Adipocyte (in vitro differentiated cells): ENCODE data around the gene IRF7.

Experiments used
- DNase-seq: peaks from one replicate; pipeline ENCODE4 v3.0.0-alpha.2; 2015; ENCODE audit warnings: low read depth
- H3K27me3 ChIP-seq: replicated peaks from 2 replicates; pipeline ENCODE4 v1.7.0; 2013; ENCODE audit warnings: mild to moderate bottlenecking, low read length, moderate library complexity; ENCODE audit not compliant: control insufficient read depth, insufficient read depth
- H3K36me3 ChIP-seq: 2 replicates; pipeline ENCODE4 v1.7.0; 2013; ENCODE audit warnings: low read length, mild to moderate bottlenecking, moderate library complexity; ENCODE audit not compliant: control insufficient read depth, insufficient read depth, severe bottlenecking
- H3K4me1 ChIP-seq: 2 replicates; pipeline ENCODE4 v1.7.0; 2013; ENCODE audit warnings: mild to moderate bottlenecking, low read length, moderate library complexity; ENCODE audit not compliant: control insufficient read depth, insufficient read depth
- H3K4me3 ChIP-seq: 2 replicates; pipeline ENCODE4 v1.7.0; 2013; ENCODE audit warnings: mild to moderate bottlenecking, low read length, moderate library complexity
- H3K9ac ChIP-seq: 2 replicates; pipeline ENCODE4 v1.7.0; 2013; ENCODE audit warnings: mild to moderate bottlenecking, low read length, moderate library complexity
- H3K9me3 ChIP-seq: 2 replicates; pipeline ENCODE4 v1.7.0; 2013; ENCODE audit warnings: mild to moderate bottlenecking, low read length, moderate library complexity; ENCODE audit not compliant: control insufficient read depth

The IRF7 gene

GRCh38 chr11:598005-598680, 17.6 kb downstream of the IRF7 start:
- peaks cover 88% of the 10 kb centered on the region for H3K36me3 ChIP-seq
- no peaks in the 10 kb centered on the region for H3K9me3 ChIP-seq
- no peak for DNase-seq
- H3K4me3 ChIP-seq: no peak overlapping the region
- no peak overlapping the region for H3K9ac ChIP-seq
- H3K27me3 ChIP-seq: no peaks in the 10 kb centered on the region
- no peaks in the 10 kb centered on the region for H3K4me1 ChIP-seq

- Histone ChIP-seq H3K9ac (no peak overlapping the region), H3K36me3 (peaks cover 91% of the 10 kb centered on the region), H3K27me3 (no peaks in the 10 kb centered on the region), H3K4me1 (no peaks in the 10 kb centered on the region), H3K4me3 (no peak overlapping the region), H3K9me3 (no peaks in the 10 kb centered on the region)
- DNase-seq: no peak
Observed at GRCh38 chr11:597166-597725, 18.5 kb downstream of the IRF7 start.

- Histone ChIP-seq H3K4me3 (no peak overlapping the region), H3K36me3 (peaks cover 89% of the 10 kb centered on the region), H3K27me3 (no peaks in the 10 kb centered on the region), H3K4me1 (no peaks in the 10 kb centered on the region), H3K9ac (no peak overlapping the region), H3K9me3 (no peaks in the 10 kb centered on the region)
- DNase-seq: no peak
Observed at GRCh38 chr11:596374-596773, 19.4 kb downstream of the IRF7 start.

GRCh38 chr11:595400-595799, 20.4 kb downstream of the IRF7 start:
- Histone ChIP-seq H3K27me3 (no peaks in the 10 kb centered on the region), H3K9me3 (no peaks in the 10 kb centered on the region), H3K4me1 (no peaks in the 10 kb centered on the region), H3K36me3 (peaks cover 92% of the 10 kb centered on the region), H3K4me3 (no peak overlapping the region), H3K9ac (no peak overlapping the region)
- DNase-seq: no peak

- Histone ChIP-seq H3K9ac (no peak overlapping the region), H3K4me3 (no peak overlapping the region), H3K4me1 (peaks cover 2% of the 10 kb centered on the region), H3K36me3 (peaks cover 88% of the 10 kb centered on the region), H3K27me3 (no peaks in the 10 kb centered on the region), H3K9me3 (no peaks in the 10 kb centered on the region)
- DNase-seq: no peak
Observed at GRCh38 chr11:593347-593746, 22.4 kb downstream of the IRF7 start.

- Histone ChIP-seq H3K36me3 (peaks cover 84% of the 10 kb centered on the region), H3K4me3 (no peak overlapping the region), H3K9ac (no peak overlapping the region), H3K9me3 (no peaks in the 10 kb centered on the region), H3K27me3 (no peaks in the 10 kb centered on the region), H3K4me1 (peaks cover 6% of the 10 kb centered on the region)
- DNase-seq: no peak
Observed at GRCh38 chr11:592918-593317, 22.8 kb downstream of the IRF7 start.

GRCh38 chr11:592501-592900, 23.2 kb downstream of the IRF7 start:
- peaks cover 10% of the 10 kb centered on the region for H3K4me1 ChIP-seq
- no peak for DNase-seq
- no peak overlapping the region for H3K4me3 ChIP-seq
- no peaks in the 10 kb centered on the region for H3K27me3 ChIP-seq
- H3K36me3 ChIP-seq: peaks cover 81% of the 10 kb centered on the region
- H3K9me3 ChIP-seq: no peaks in the 10 kb centered on the region
- no peak overlapping the region for H3K9ac ChIP-seq

- no peaks in the 10 kb centered on the region for H3K9me3 ChIP-seq
- no peak overlapping the region for H3K4me3 ChIP-seq
- no peaks in the 10 kb centered on the region for H3K27me3 ChIP-seq
- H3K9ac ChIP-seq: no peak overlapping the region
- peaks cover 79% of the 10 kb centered on the region for H3K36me3 ChIP-seq
- no peak for DNase-seq
- H3K4me1 ChIP-seq: peaks cover 15% of the 10 kb centered on the region
Observed at GRCh38 chr11:590997-591396, 24.8 kb downstream of the IRF7 start.

GRCh38 chr11:589798-590197, 26.0 kb downstream of the IRF7 start:
- Histone ChIP-seq H3K36me3 (peaks cover 68% of the 10 kb centered on the region), H3K4me3 (no peak overlapping the region), H3K9me3 (no peaks in the 10 kb centered on the region), H3K27me3 (no peaks in the 10 kb centered on the region), H3K9ac (no peak overlapping the region), H3K4me1 (peaks cover 15% of the 10 kb centered on the region)
- DNase-seq: no peak

GRCh38 chr11:587978-588380, 27.8 kb downstream of the IRF7 start:
- peak overlapping the region; percentile 17 for H3K9ac ChIP-seq
- no peaks in the 10 kb centered on the region for H3K27me3 ChIP-seq
- H3K4me3 ChIP-seq: no peak overlapping the region
- peak; percentile 47 for DNase-seq
- H3K4me1 ChIP-seq: peaks cover 15% of the 10 kb centered on the region
- H3K9me3 ChIP-seq: no peaks in the 10 kb centered on the region
- H3K36me3 ChIP-seq: peaks cover 60% of the 10 kb centered on the region

- Histone ChIP-seq H3K27me3 (no peaks in the 10 kb centered on the region), H3K4me3 (no peak overlapping the region), H3K9ac (no peak overlapping the region), H3K36me3 (peaks cover 55% of the 10 kb centered on the region), H3K9me3 (no peaks in the 10 kb centered on the region), H3K4me1 (peaks cover 15% of the 10 kb centered on the region)
- no peak for DNase-seq
Observed at GRCh38 chr11:587546-587945, 28.2 kb downstream of the IRF7 start.
